Neural progenitor cell (in vitro differentiated cells): Measurements from ENCODE around the gene UBTD1. TPM values are rescaled to one million over a fixed set of nuclear protein-coding genes. Genes with fewer than 3 reads are reported as not detected.

ENCODE experiments used
- DNase-seq: peaks from one replicate; pipeline ENCODE4 v3.0.0-alpha.2; 2016; ENCODE audit warnings: low spot score
- H2AFZ ChIP-seq: fragments of 200-600 bp; sonication (generic); replicated peaks from 2 replicates; pipeline ENCODE4 v1.6.1; 2016; ENCODE audit warnings: antibody characterized with exemption
- H3F3A ChIP-seq: fragments of 200-600 bp; sonication (generic); 2 replicates; pipeline ENCODE4 v1.6.1; 2016; ENCODE audit warnings: antibody characterized with exemption, low read depth
- H3K27ac ChIP-seq: fragments of 200-600 bp; sonication (generic); 2 replicates; pipeline ENCODE4 v1.5.1; 2016; ENCODE audit warnings: mild to moderate bottlenecking
- H3K27me3 ChIP-seq: fragments of 200-600 bp; sonication (generic); 2 replicates; pipeline ENCODE4 v1.6.1; 2016; ENCODE audit warnings: mild to moderate bottlenecking, moderate library complexity
- H3K36me3 ChIP-seq: fragments of 200-600 bp; sonication (generic); 2 replicates; pipeline ENCODE4 v1.5.1; 2016
- H3K4me1 ChIP-seq: fragments of 200-600 bp; sonication (generic); 2 replicates; pipeline ENCODE4 v1.6.1; 2016; ENCODE audit warnings: mixed run types
- H3K4me2 ChIP-seq: fragments of 200-600 bp; sonication (generic); 2 replicates; pipeline ENCODE4 v1.6.1; 2016
- H3K4me3 ChIP-seq: fragments of 200-600 bp; sonication (generic); 2 replicates; pipeline ENCODE4 v1.5.1; 2016
- H3K79me2 ChIP-seq: fragments of 200-600 bp; sonication (generic); 2 replicates; pipeline ENCODE4 v1.6.1; 2016; ENCODE audit warnings: low read depth
- H3K9ac ChIP-seq: fragments of 200-600 bp; sonication (generic); 2 replicates; pipeline ENCODE4 v1.6.1; 2016
- H3K9me3 ChIP-seq: fragments of 200-600 bp; sonication (generic); 2 replicates; pipeline ENCODE4 v1.5.1; 2016; ENCODE audit warnings: low read depth
- H4K20me1 ChIP-seq: fragments of 200-600 bp; sonication (generic); 2 replicates; pipeline ENCODE4 v1.6.1; 2016; ENCODE audit warnings: low read depth
- H3K27ac Mint-ChIP-seq: 3 replicates; pipeline ENCODE4 v1.8.0; 2021; ENCODE audit warnings: mixed read lengths
- H3K27me3 Mint-ChIP-seq: 2 replicates; pipeline ENCODE4 v1.8.0; 2022; ENCODE audit warnings: low read depth, mild to moderate bottlenecking, inconsistent platforms, moderate library complexity, mixed read lengths; ENCODE audit not compliant: insufficient read depth
- H3K36me3 Mint-ChIP-seq: 3 replicates; pipeline ENCODE4 v1.8.0; 2021; ENCODE audit warnings: mixed read lengths
- H3K4me1 Mint-ChIP-seq: 3 replicates; pipeline ENCODE4 v1.8.0; 2021; ENCODE audit warnings: mixed read lengths
- H3K4me3 Mint-ChIP-seq: 3 replicates; pipeline ENCODE4 v1.8.0; 2021; ENCODE audit warnings: mild to moderate bottlenecking, moderate library complexity, mixed read lengths
- H3K9me3 Mint-ChIP-seq: 3 replicates; pipeline ENCODE4 v1.8.0; 2020; ENCODE audit warnings: mixed read lengths
- EZH2 ChIP-seq: fragments of 200-600 bp; sonication (generic); IDR thresholded peaks from 2 replicates; pipeline ENCODE4 v1.6.1; 2017; ENCODE audit warnings: antibody characterized with exemption, mild to moderate bottlenecking, moderate library complexity
- EZH2phosphoT487 ChIP-seq: fragments of 200-600 bp; sonication (generic); IDR thresholded peaks from 2 replicates; pipeline ENCODE4 v1.6.1; 2017; ENCODE audit warnings: antibody characterized with exemption
- total RNA-seq: library from RNA; depleted of rRNA; stranded (reverse); fragments of >200 nt; gene quantifications from 2 replicates; pipeline ENCODE4 v1.2.3, GENCODE V29; 2015; ENCODE audit warnings: low replicate concordance
- TF ChIP-seq, protein P1 (sequence below): fragments of 200-600 bp; sonication (generic); IDR thresholded peaks from 2 replicates; pipeline ENCODE4 v1.5.1; 2017; ENCODE audit warnings: antibody characterized with exemption, mild to moderate bottlenecking

The UBTD1 gene, protein sequence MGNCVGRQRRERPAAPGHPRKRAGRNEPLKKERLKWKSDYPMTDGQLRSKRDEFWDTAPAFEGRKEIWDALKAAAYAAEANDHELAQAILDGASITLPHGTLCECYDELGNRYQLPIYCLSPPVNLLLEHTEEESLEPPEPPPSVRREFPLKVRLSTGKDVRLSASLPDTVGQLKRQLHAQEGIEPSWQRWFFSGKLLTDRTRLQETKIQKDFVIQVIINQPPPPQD
- total RNA-seq: 4.7 and 15.7 TPM in 2 replicates

DNA sequence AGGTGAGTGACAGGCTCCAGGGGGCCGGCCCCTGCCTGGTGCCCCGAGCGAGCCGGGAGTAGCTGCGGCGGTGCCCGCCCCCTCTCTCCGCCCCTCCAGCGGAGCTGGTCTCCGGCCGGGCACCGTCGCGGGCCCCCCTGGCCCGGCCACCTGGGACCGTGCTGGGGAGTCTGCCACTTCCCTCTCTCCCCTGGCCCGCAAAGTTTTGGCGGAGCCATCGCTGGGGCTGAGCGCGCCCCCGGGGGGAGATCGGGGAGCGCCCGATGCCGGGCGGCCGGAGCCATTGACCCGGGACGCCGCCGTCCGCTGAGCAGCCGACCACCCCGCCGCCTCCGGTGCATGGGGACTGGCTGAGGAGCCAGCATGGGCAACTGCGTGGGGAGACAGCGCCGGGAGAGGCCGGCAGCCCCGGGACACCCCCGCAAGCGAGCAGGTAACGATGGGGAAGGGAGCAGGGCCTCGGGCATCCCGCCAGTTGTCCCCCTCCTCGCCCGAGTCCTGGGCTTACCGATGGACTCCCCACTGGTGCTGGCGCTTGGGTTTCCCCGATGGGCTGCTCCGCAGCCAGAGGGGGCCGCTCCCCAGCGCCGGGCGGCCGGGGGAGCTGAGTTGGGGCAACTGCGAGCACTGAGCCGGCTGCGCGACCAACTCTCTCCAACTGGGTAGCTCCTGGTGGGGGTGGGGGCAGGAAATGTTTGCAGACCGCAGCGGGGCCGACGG lies at the start of gene UBTD1:
Gene UBTD1, plus strand, starts transcription at position 84 of the 720 bp plus-strand sequence. Its CDS starts 280 bp downstream, at position 364.
- H3K4me1 ChIP-seq: peaks cover 34% of the 10 kb centered on the region
- H3K4me2 ChIP-seq: peak within 1 kb of the TSS; percentile 80
- no peaks in the 10 kb centered on the region for H3K36me3 ChIP-seq
- peaks cover 35% of the 10 kb centered on the region for H3F3A ChIP-seq
- no peaks in the 10 kb centered on the region for H3K9me3 ChIP-seq
- peaks cover 52% of the 10 kb centered on the region for H3K79me2 ChIP-seq
- H3K27ac ChIP-seq: peak within 1 kb of the TSS; percentile 82
- peak; percentile 78 for DNase-seq
- peaks cover 29% of the 10 kb centered on the region for H3K27me3 ChIP-seq
- Mint-ChIP-seq H3K4me1 (peaks cover 42% of the 10 kb centered on the region), H3K27ac (peak within 1 kb of the TSS; percentile 64), H3K9me3 (no peaks in the 10 kb centered on the region), H3K36me3 (peaks cover 1% of the 10 kb centered on the region), H3K27me3 (peaks cover 16% of the 10 kb centered on the region), H3K4me3 (peak within 1 kb of the TSS; percentile 91)
- H2AFZ ChIP-seq: peak within 1 kb of the TSS; percentile 89
- H4K20me1 ChIP-seq: peaks cover 58% of the 10 kb centered on the region
- TF ChIP-seq EZH2phosphoT487 (peak; percentile 27), EZH2 (no peak)
- H3K4me3 ChIP-seq: peak within 1 kb of the TSS; percentile 88
- H3K9ac ChIP-seq: peak within 1 kb of the TSS; percentile 47

DNA sequence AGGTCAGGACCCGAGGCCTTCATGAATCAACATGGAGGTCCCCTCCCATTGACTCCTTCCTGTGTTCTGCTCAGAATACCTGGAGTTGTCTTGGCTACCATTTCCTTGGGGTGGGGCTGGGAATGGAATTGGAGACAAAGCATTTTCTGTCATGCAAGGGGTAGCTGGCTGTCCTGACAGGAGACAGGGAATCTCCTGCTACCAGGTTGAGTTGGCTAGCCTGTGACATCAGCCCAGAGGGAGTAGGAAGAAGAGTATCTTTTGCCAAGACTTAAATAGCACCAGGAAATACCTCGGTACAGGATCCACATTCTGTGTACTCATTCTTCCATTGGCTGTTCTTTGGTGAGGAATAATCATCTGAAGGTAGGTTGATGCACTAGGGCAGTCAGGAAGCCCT lies 47.9 kb upstream of the UBTD1 start:
- Histone ChIP-seq H4K20me1 (peaks cover 36% of the 10 kb centered on the region), H3K27ac (no peak overlapping the region)

DNA sequence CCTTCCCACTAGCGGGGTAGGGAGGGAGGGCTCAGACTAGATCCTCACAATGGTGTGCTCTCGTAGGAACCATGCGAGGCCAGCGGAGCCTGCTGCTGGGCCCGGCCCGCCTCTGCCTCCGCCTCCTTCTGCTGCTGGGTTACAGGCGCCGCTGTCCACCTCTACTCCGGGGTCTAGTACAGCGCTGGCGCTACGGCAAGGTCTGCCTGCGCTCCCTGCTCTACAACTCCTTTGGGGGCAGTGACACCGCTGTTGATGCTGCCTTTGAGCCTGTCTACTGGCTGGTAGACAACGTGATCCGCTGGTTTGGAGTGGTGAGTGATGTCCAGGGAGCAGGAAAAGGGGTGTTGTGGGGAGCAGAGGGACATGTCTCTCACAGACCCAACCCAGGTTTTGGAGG lies 47.1 kb upstream of the UBTD1 start:
- Histone ChIP-seq H2AFZ (no peak overlapping the region), H3K4me2 (no peak overlapping the region), H3K9me3 (no peaks in the 10 kb centered on the region), H4K20me1 (peaks cover 39% of the 10 kb centered on the region), H3K79me2 (peaks cover 43% of the 10 kb centered on the region), H3K4me1 (peaks cover 13% of the 10 kb centered on the region), H3K4me3 (no peak overlapping the region), H3K36me3 (no peaks in the 10 kb centered on the region), H3K9ac (no peak overlapping the region), H3K27me3 (no peaks in the 10 kb centered on the region), H3K27ac (no peak overlapping the region), H3F3A (peaks cover 26% of the 10 kb centered on the region)
- Mint-ChIP-seq H3K4me1 (peaks cover 29% of the 10 kb centered on the region), H3K9me3 (no peaks in the 10 kb centered on the region), H3K4me3 (no peak overlapping the region), H3K27me3 (peaks cover 6% of the 10 kb centered on the region), H3K27ac (no peak overlapping the region), H3K36me3 (peaks cover 33% of the 10 kb centered on the region)
- TF ChIP-seq EZH2phosphoT487 (no peak), EZH2 (no peak)
- TF ChIP-seq, protein P1, sequence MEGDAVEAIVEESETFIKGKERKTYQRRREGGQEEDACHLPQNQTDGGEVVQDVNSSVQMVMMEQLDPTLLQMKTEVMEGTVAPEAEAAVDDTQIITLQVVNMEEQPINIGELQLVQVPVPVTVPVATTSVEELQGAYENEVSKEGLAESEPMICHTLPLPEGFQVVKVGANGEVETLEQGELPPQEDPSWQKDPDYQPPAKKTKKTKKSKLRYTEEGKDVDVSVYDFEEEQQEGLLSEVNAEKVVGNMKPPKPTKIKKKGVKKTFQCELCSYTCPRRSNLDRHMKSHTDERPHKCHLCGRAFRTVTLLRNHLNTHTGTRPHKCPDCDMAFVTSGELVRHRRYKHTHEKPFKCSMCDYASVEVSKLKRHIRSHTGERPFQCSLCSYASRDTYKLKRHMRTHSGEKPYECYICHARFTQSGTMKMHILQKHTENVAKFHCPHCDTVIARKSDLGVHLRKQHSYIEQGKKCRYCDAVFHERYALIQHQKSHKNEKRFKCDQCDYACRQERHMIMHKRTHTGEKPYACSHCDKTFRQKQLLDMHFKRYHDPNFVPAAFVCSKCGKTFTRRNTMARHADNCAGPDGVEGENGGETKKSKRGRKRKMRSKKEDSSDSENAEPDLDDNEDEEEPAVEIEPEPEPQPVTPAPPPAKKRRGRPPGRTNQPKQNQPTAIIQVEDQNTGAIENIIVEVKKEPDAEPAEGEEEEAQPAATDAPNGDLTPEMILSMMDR: no peak
- no peak for DNase-seq

More for the DNA sequence above, 47.9 kb upstream of the UBTD1 start:
- TF ChIP-seq, protein P1: no peak
- TF ChIP-seq EZH2phosphoT487 (no peak), EZH2 (no peak)
- Mint-ChIP-seq H3K36me3 (peaks cover 30% of the 10 kb centered on the region), H3K4me1 (peaks cover 29% of the 10 kb centered on the region), H3K9me3 (no peaks in the 10 kb centered on the region), H3K27ac (no peak overlapping the region), H3K4me3 (no peak overlapping the region), H3K27me3 (peaks cover 6% of the 10 kb centered on the region)
- Histone ChIP-seq H3K9ac (no peak overlapping the region), H3K4me1 (peaks cover 13% of the 10 kb centered on the region), H3F3A (peaks cover 18% of the 10 kb centered on the region), H2AFZ (no peak overlapping the region), H3K27me3 (no peaks in the 10 kb centered on the region), H3K4me2 (no peak overlapping the region), H3K79me2 (peaks cover 46% of the 10 kb centered on the region), H3K4me3 (no peak overlapping the region), H3K9me3 (no peaks in the 10 kb centered on the region), H3K36me3 (no peaks in the 10 kb centered on the region)
- DNase-seq: no peak
